SK-N-SH treated with all-trans-retinoic acid at 6 μM for 48 hours (cell line): ENCODE results near the gene THRB.

ENCODE experiments used
- RARB ChIP-seq: fragments of 250-450 bp; sonication (Bioruptor Pico); IDR thresholded peaks from 2 replicates; pipeline ENCODE4 v1.8.0; 2021; ENCODE audit warnings: mild to moderate bottlenecking, moderate library complexity
- ZC3H10 ChIP-seq: fragments of 250-450 bp; sonication (Bioruptor Pico); IDR thresholded peaks from 2 replicates; pipeline ENCODE4 v1.5.1; 2021; ENCODE audit warnings: mild to moderate bottlenecking, moderate library complexity
- ZFP3 ChIP-seq: fragments of 250-450 bp; sonication (Bioruptor Pico); IDR thresholded peaks from 2 replicates; pipeline ENCODE4 v1.5.0; 2020; ENCODE audit warnings: mild to moderate bottlenecking, moderate library complexity
- ZNF8 ChIP-seq: fragments of 450-650 bp; formaldehyde crosslinking; IDR thresholded peaks from 2 replicates; pipeline ENCODE4 v1.5.0; 2020; ENCODE audit warnings: mild to moderate bottlenecking, moderate library complexity
- TF ChIP-seq, protein P1 (sequence below): fragments of 250-450 bp; sonication (Bioruptor Pico); IDR thresholded peaks from 2 replicates; pipeline ENCODE4 v1.8.0; 2021; ENCODE audit warnings: low read depth, mild to moderate bottlenecking, moderate library complexity, borderline replicate concordance
- TF ChIP-seq, protein P2 (sequence below): fragments of 250-450 bp; sonication (Bioruptor Pico); IDR thresholded peaks from 2 replicates; pipeline ENCODE4 v1.8.0; 2020; ENCODE audit warnings: mild to moderate bottlenecking, moderate library complexity, borderline replicate concordance
- TF ChIP-seq, protein P3 (sequence below): fragments of 250-450 bp; sonication (Bioruptor Pico); IDR thresholded peaks from 2 replicates; pipeline ENCODE4 v1.5.1; 2021; ENCODE audit warnings: mild to moderate bottlenecking, moderate library complexity

DNA sequence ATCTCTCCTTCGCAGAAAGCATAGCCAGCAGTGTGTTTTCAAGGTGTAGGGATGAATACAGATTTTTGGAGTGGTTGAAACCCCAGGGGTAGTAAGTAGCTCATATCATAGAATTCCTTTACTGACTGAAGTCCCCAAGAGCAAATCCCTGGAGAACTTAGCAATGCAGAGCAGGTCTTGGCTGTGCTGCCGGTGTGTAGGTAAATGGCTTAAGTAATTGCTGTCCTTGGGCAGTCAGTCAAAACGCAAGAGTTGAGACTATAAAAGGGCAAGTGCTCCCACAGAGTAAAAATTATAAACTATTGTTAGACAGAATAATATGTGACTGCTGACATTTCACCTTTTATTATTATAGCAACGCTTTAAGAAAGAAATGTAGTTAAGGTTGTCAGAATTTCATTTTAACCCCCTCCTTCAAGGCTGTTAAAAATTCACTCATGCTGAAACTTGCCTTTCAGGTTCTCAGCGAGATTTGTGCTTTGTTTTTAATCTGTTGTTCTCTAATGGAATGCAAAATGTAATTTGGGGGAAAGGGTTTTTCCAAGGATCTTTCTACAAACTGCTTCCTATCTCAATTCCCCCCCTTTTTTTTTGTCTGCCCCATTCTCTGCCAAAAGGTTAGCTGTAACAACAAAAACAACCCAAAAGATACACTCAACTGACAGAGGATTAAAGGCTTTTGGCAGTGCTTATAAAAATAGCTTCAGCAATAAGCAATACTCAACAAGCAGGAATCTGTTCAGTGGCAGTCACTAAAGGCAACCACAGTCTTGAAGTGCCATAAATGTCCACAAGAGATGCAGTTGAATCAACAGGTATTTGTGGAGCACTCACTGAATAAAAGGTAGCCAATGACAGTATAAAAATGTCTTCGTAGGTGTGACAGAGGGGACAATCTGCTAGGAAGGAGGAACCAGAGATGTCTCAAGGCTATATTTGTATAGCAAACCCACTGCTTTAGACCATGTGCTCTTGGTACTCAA is 105.3 kb downstream of the THRB start:
- TF ChIP-seq, protein P1, sequence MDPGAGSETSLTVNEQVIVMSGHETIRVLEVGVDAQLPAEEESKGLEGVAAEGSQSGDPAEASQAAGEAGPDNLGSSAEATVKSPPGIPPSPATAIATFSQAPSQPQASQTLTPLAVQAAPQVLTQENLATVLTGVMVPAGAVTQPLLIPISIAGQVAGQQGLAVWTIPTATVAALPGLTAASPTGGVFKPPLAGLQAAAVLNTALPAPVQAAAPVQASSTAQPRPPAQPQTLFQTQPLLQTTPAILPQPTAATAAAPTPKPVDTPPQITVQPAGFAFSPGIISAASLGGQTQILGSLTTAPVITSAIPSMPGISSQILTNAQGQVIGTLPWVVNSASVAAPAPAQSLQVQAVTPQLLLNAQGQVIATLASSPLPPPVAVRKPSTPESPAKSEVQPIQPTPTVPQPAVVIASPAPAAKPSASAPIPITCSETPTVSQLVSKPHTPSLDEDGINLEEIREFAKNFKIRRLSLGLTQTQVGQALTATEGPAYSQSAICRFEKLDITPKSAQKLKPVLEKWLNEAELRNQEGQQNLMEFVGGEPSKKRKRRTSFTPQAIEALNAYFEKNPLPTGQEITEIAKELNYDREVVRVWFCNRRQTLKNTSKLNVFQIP (CRISPR knock-in tag) = no peak
- no peak for TF ChIP-seq ZFP3 (CRISPR knock-in tag)
- TF ChIP-seq, protein P2, sequence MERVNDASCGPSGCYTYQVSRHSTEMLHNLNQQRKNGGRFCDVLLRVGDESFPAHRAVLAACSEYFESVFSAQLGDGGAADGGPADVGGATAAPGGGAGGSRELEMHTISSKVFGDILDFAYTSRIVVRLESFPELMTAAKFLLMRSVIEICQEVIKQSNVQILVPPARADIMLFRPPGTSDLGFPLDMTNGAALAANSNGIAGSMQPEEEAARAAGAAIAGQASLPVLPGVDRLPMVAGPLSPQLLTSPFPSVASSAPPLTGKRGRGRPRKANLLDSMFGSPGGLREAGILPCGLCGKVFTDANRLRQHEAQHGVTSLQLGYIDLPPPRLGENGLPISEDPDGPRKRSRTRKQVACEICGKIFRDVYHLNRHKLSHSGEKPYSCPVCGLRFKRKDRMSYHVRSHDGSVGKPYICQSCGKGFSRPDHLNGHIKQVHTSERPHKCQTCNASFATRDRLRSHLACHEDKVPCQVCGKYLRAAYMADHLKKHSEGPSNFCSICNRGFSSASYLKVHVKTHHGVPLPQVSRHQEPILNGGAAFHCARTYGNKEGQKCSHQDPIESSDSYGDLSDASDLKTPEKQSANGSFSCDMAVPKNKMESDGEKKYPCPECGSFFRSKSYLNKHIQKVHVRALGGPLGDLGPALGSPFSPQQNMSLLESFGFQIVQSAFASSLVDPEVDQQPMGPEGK (CRISPR knock-in tag) = no peak
- no peak for TF ChIP-seq RARB (CRISPR knock-in tag)
- TF ChIP-seq ZNF8 (CRISPR knock-in tag) = no peak
- TF ChIP-seq ZC3H10 (CRISPR knock-in tag) = no peak
- TF ChIP-seq, protein P3, sequence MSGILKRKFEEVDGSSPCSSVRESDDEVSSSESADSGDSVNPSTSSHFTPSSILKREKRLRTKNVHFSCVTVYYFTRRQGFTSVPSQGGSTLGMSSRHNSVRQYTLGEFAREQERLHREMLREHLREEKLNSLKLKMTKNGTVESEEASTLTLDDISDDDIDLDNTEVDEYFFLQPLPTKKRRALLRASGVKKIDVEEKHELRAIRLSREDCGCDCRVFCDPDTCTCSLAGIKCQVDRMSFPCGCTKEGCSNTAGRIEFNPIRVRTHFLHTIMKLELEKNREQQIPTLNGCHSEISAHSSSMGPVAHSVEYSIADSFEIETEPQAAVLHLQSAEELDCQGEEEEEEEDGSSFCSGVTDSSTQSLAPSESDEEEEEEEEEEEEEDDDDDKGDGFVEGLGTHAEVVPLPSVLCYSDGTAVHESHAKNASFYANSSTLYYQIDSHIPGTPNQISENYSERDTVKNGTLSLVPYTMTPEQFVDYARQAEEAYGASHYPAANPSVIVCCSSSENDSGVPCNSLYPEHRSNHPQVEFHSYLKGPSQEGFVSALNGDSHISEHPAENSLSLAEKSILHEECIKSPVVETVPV (CRISPR knock-in tag) = no peak
